Gastrocnemius medialis (tissue), 4 donors: ENCODE measurements around the gene HS6ST2.

ENCODE experiments used
- CTCF ChIP-seq, 5 experiments: fragments of 450-650 bp in 3 of 5; fragments of 200-600 bp in 2 of 5; sonication (generic) in 2 of 5; IDR thresholded peaks in 4 of 5; conservative IDR thresholded peaks in 1 of 5; 1 replicate in 4 of 5; 2 replicates in 1 of 5; pipeline ENCODE4 v1.5.1; 2016 to 2019; ENCODE audit warnings: antibody characterized with exemption in 5 of 5, mild to moderate bottlenecking in 3 of 5, moderate library complexity in 3 of 5
- POLR2A ChIP-seq, 2 donors: fragments of 450-650 bp; IDR thresholded peaks; one replicate each; pipeline ENCODE4 v1.6.1; 2017; ENCODE audit warnings: antibody characterized with exemption in 2 of 2, mild to moderate bottlenecking in 2 of 2, moderate library complexity in 2 of 2

- TF ChIP-seq CTCF (IDR thresholded peaks at IDR 0.05 in 4 of 5, conservative IDR thresholded peaks at IDR 0.05 in 1 of 5) = no peak
- no peak for TF ChIP-seq POLR2A (IDR thresholded peaks at IDR 0.05)
Observed at GRCh38 chrX:132821974-132822633, 136.3 kb downstream of the HS6ST2 start.
